ENCODE results near the gene BBIP1. TPM values are rescaled to one million over a fixed set of nuclear protein-coding genes. Genes with fewer than 3 reads are reported as not detected.

The BBIP1 gene
- total RNA-seq, 1 experiment from 2014 or later = 12.0 TPM

- H3K4me1 ChIP-seq (ENCODE audit: insufficient read depth, low read length) = peaks cover 20% of the 10 kb centered on the region
- H2AFZ ChIP-seq (ENCODE audit: low read length) = no peak overlapping the region
- no peak overlapping the region for H3K27ac ChIP-seq (ENCODE audit: low read length)
- no peak overlapping the region for H3K9ac ChIP-seq (ENCODE audit: low read length)
- DNase-seq = no peak
- H3F3A ChIP-seq (ENCODE audit: low read length, unreplicated experiment) = no peaks in the 10 kb centered on the region
- H3K27me3 ChIP-seq (ENCODE audit: low read length) = no peaks in the 10 kb centered on the region
- no peaks in the 10 kb centered on the region for H4K20me1 ChIP-seq (ENCODE audit: low read length)
- H3K4me2 ChIP-seq (ENCODE audit: low read length) = no peak overlapping the region
- TF ChIP-seq, protein P1, sequence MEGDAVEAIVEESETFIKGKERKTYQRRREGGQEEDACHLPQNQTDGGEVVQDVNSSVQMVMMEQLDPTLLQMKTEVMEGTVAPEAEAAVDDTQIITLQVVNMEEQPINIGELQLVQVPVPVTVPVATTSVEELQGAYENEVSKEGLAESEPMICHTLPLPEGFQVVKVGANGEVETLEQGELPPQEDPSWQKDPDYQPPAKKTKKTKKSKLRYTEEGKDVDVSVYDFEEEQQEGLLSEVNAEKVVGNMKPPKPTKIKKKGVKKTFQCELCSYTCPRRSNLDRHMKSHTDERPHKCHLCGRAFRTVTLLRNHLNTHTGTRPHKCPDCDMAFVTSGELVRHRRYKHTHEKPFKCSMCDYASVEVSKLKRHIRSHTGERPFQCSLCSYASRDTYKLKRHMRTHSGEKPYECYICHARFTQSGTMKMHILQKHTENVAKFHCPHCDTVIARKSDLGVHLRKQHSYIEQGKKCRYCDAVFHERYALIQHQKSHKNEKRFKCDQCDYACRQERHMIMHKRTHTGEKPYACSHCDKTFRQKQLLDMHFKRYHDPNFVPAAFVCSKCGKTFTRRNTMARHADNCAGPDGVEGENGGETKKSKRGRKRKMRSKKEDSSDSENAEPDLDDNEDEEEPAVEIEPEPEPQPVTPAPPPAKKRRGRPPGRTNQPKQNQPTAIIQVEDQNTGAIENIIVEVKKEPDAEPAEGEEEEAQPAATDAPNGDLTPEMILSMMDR (conservative IDR thresholded peaks at IDR 0.05; ENCODE audit: low read depth, low read length) = no peak
- TF ChIP-seq EZH2 (IDR thresholded peaks at IDR 0.05; ENCODE audit: low read length, unreplicated experiment) (no peak), EZH2phosphoT487 (IDR thresholded peaks at IDR 0.05; ENCODE audit: borderline replicate concordance, low read length) (no peak)
- CTCF ChIA-PET = no interaction called here
- H3K36me3 ChIP-seq (ENCODE audit: low read depth, low read length) = no peaks in the 10 kb centered on the region
- POLR2A ChIA-PET (ENCODE audit: unreplicated experiment) = no interaction called here
- intact Hi-C loops (cut with micrococcal nuclease) = no loop called here
- no TSS peak for BruUV-seq (replicated peaks)
- no peak for ATAC-seq
- H3K9me2 ChIP-seq (replicated peaks; ENCODE audit: low read length) = no peaks in the 10 kb centered on the region
- H3K79me2 ChIP-seq (ENCODE audit: low read length) = no peaks in the 10 kb centered on the region
- no peak overlapping the region for H3K4me3 ChIP-seq (ENCODE audit: low read length)
- no peaks in the 10 kb centered on the region for H3K9me3 ChIP-seq (ENCODE audit: low read length)
Measured at GRCh38 chr10:110862961-110863360, 56.0 kb downstream of the BBIP1 start.

GRCh38 chr10:110861930-110862649 is 56.9 kb downstream of the BBIP1 start:
- no peaks in the 10 kb centered on the region for H3F3A ChIP-seq (ENCODE audit: low read length, unreplicated experiment)
- no peaks in the 10 kb centered on the region for H3K36me3 ChIP-seq (ENCODE audit: low read depth, low read length)
- H3K27ac ChIP-seq (ENCODE audit: low read length) = no peak overlapping the region
- no peaks in the 10 kb centered on the region for H3K9me3 ChIP-seq (ENCODE audit: low read length)
- H3K9me2 ChIP-seq (replicated peaks; ENCODE audit: low read length) = no peaks in the 10 kb centered on the region
- DNase-seq (no peak), ATAC-seq (no peak)
- POLR2A ChIA-PET (ENCODE audit: unreplicated experiment) = no interaction called here
- no peak overlapping the region for H2AFZ ChIP-seq (ENCODE audit: low read length)
- H3K4me2 ChIP-seq (ENCODE audit: low read length) = no peak overlapping the region
- CTCF ChIA-PET = no interaction called here
- BruUV-seq (replicated peaks) = no TSS peak
- H3K4me3 ChIP-seq (ENCODE audit: low read length) = no peak overlapping the region
- H3K9ac ChIP-seq (ENCODE audit: low read length) = no peak overlapping the region
- intact Hi-C loops (cut with micrococcal nuclease) = no loop called here
- no peaks in the 10 kb centered on the region for H4K20me1 ChIP-seq (ENCODE audit: low read length)
- TF ChIP-seq, protein P1 (conservative IDR thresholded peaks at IDR 0.05; ENCODE audit: low read depth, low read length) = no peak
- TF ChIP-seq EZH2phosphoT487 (IDR thresholded peaks at IDR 0.05; ENCODE audit: borderline replicate concordance, low read length) = no peak
- no peak for TF ChIP-seq EZH2 (IDR thresholded peaks at IDR 0.05; ENCODE audit: low read length, unreplicated experiment)
- H3K79me2 ChIP-seq (ENCODE audit: low read length) = no peaks in the 10 kb centered on the region
- no peaks in the 10 kb centered on the region for H3K27me3 ChIP-seq (ENCODE audit: low read length)
- peaks cover 20% of the 10 kb centered on the region for H3K4me1 ChIP-seq (ENCODE audit: insufficient read depth, low read length)

DNA sequence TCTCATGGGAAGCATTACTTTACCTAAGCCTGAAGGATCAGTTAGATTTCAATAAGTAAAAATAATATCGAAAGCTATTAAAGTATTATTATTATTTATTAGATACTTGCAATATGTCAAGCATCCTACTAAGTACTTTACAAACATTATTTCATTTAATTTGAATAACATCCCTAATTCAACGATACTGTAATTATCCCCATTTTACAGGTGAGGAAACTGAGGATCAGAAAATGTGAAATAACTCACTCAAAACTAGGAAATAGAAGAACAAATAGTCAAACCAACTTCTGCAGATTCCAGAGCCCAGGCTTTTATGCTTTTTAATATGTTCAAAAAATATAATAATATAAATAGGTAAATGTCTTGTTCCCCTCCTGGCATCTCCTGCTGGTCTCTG is 57.5 kb downstream of the BBIP1 start:
- no peaks in the 10 kb centered on the region for H4K20me1 ChIP-seq (ENCODE audit: low read length)
- H3K4me3 ChIP-seq (ENCODE audit: low read length) = no peak overlapping the region
- no peaks in the 10 kb centered on the region for H3K9me2 ChIP-seq (replicated peaks; ENCODE audit: low read length)
- TF ChIP-seq EZH2 (IDR thresholded peaks at IDR 0.05; ENCODE audit: low read length, unreplicated experiment) (no peak), EZH2phosphoT487 (IDR thresholded peaks at IDR 0.05; ENCODE audit: borderline replicate concordance, low read length) (no peak)
- TF ChIP-seq, protein P1 (conservative IDR thresholded peaks at IDR 0.05; ENCODE audit: low read depth, low read length) = no peak
- ATAC-seq (no peak), DNase-seq (no peak)
- no peak overlapping the region for H2AFZ ChIP-seq (ENCODE audit: low read length)
- no peaks in the 10 kb centered on the region for H3K9me3 ChIP-seq (ENCODE audit: low read length)
- H3K27ac ChIP-seq (ENCODE audit: low read length) = no peak overlapping the region
- intact Hi-C loops (cut with micrococcal nuclease) = no loop called here
- CTCF ChIA-PET = no interaction called here
- H3K36me3 ChIP-seq (ENCODE audit: low read depth, low read length) = no peaks in the 10 kb centered on the region
- no peak overlapping the region for H3K4me2 ChIP-seq (ENCODE audit: low read length)
- H3K79me2 ChIP-seq (ENCODE audit: low read length) = no peaks in the 10 kb centered on the region
- no peaks in the 10 kb centered on the region for H3F3A ChIP-seq (ENCODE audit: low read length, unreplicated experiment)
- POLR2A ChIA-PET (ENCODE audit: unreplicated experiment) = no interaction called here
- no peak overlapping the region for H3K9ac ChIP-seq (ENCODE audit: low read length)
- BruUV-seq (replicated peaks) = no TSS peak
- H3K4me1 ChIP-seq (ENCODE audit: insufficient read depth, low read length) = peaks cover 19% of the 10 kb centered on the region
- no peaks in the 10 kb centered on the region for H3K27me3 ChIP-seq (ENCODE audit: low read length)

All from PC-3 (cell line).